Stimulated activated naive B cell treated with anti-CD40 and anti-IgM and Interleukin-4, amounts not matched to agents 10 μg/mL and 1 μg/mL and 100 μg/mL, for 72 hours (primary cell): ENCODE measurements around the gene ELOVL7.

Source experiments
- ATAC-seq, 2 donors: fragments of 150-1000 bp; cut with Tn5 transposase; replicated peaks; 2 replicates each; pipeline ENCODE4 v1.10.0; 2021; ENCODE audit warnings: moderate library complexity in 1 of 2
- DNase-seq: peaks from one replicate; pipeline ENCODE4 v3.0.0; 2021
- H3K27ac Mint-ChIP-seq: one replicate; pipeline ENCODE4 v1.8.0; 2022; ENCODE audit warnings: mild to moderate bottlenecking, mixed read lengths
- H3K27me3 Mint-ChIP-seq, 2 donors: one replicate each; pipeline ENCODE4 v1.8.0; 2022; ENCODE audit warnings: mixed read lengths in 2 of 2
- H3K36me3 Mint-ChIP-seq, 2 donors: one replicate each; pipeline ENCODE4 v1.8.0; 2022; ENCODE audit warnings: mixed read lengths in 2 of 2, mild to moderate bottlenecking in 1 of 2
- H3K4me1 Mint-ChIP-seq, 2 donors: one replicate each; pipeline ENCODE4 v1.8.0; 2022; ENCODE audit warnings: mixed read lengths in 2 of 2, mild to moderate bottlenecking in 1 of 2
- H3K4me3 Mint-ChIP-seq, 2 donors: one replicate each; pipeline ENCODE4 v1.8.0; 2022; ENCODE audit warnings: mild to moderate bottlenecking in 2 of 2, mixed read lengths in 2 of 2, moderate library complexity in 1 of 2
- H3K9me3 Mint-ChIP-seq, 2 donors: one replicate each; pipeline ENCODE4 v1.8.0; 2022; ENCODE audit warnings: mixed read lengths in 2 of 2, mild to moderate bottlenecking in 1 of 2

ELOVL7 gene

DNA sequence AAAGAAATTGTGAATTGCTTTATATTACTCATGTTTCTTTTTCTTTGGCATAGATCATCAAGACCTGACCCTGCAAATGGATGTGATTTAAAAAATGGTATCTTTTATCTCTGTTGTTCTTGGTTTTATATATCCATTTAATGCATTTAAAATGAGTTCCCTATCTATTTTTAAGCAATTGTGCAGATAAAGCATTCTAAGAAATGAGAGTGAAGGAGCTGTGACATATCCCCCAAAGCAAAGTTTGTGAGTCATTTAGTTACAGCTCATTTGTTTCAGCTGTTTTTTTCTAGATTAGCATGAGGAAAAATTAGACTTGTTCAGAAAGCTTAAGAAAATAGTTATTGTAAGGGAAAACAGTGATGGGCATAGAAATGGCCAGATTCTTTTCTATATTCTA is 7.6 kb upstream of the ELOVL7 start:
- no peak overlapping the region for H3K27ac Mint-ChIP-seq
- H3K4me1 Mint-ChIP-seq, result no peaks in the 10 kb centered on the region
- DNase-seq, result no peak
- H3K27me3 Mint-ChIP-seq, result peaks cover 2 to 5% of the 10 kb centered on the region in 2 donors
- ATAC-seq, result no peak
- no peaks in the 10 kb centered on the region for H3K9me3 Mint-ChIP-seq
- H3K4me3 Mint-ChIP-seq, result no peak overlapping the region
- no peaks in the 10 kb centered on the region for H3K36me3 Mint-ChIP-seq

DNA sequence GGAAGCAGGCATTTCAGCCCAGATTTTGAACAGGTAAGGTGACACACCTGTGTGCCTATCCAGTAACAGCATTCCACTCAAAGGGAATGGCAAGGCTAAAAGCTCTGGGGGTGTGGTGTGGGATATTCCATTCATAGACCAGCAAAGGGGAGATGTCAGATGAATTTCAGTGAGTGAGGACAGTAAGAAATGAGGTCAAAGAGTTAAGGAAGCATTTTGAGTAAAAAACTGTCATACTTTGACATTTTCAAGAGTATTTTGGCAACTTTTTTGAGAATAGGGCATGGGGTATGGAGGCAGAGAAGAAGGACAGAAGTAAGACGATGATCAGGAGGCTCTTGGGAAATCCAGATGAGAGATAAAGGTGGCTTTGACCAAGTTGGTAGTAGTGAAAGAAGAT is 2.2 kb upstream of the ELOVL7 start:
- Mint-ChIP-seq H3K9me3 (no peaks in the 10 kb centered on the region), H3K27ac (no peak overlapping the region), H3K4me3 (no peak overlapping the region), H3K27me3 (peaks cover 45 to 53% of the 10 kb centered on the region in 2 donors), H3K4me1 (peaks cover 13 to 17% of the 10 kb centered on the region in 2 donors), H3K36me3 (peaks cover 0 to 4% of the 10 kb centered on the region in 2 donors)
- DNase-seq, result no peak
- no peak for ATAC-seq

- peaks cover 0 to 4% of the 10 kb centered on the region in 2 donors for H3K36me3 Mint-ChIP-seq
- no peak for DNase-seq
- H3K4me3 Mint-ChIP-seq, result peak overlapping the region; percentile 83 to 98
- peaks cover 49 to 57% of the 10 kb centered on the region in 2 donors for H3K27me3 Mint-ChIP-seq
- peak overlapping the region; percentile 59 for H3K27ac Mint-ChIP-seq
- H3K4me1 Mint-ChIP-seq, result peaks cover 13 to 17% of the 10 kb centered on the region in 2 donors
- ATAC-seq, result peak; percentile 10 to 28
- no peaks in the 10 kb centered on the region for H3K9me3 Mint-ChIP-seq
These were observed 608 bp downstream of the ELOVL7 start for GRCh38 chr5:60843386-60843935.

DNA sequence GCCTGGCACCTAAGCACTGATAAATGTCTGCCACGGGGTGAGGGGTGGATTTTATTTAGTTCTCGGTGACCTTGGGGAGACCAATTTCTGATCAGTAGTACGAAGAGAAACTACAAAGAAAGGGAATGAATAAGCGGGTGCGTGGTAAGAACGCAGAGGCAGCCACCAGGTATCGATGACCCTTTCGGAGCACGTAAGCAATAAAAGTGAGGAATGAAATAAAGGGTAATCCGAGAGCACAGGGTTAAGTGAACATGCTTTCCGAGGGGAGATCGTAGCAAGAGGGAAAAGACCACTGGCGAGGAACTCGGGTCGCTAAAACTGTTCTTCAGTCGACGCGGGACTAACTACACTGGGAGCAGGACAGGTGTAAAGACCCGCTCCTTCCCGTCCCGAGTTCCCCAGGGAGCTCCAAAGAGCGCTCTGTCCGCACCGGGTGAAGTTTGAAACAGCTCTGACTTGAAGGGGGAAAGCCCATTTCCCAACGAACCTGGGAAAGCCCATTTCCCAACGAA is 1.1 kb downstream of the ELOVL7 start:
- ATAC-seq, result no peak
- H3K36me3 Mint-ChIP-seq, result peaks cover 0 to 4% of the 10 kb centered on the region in 2 donors
- H3K4me1 Mint-ChIP-seq, result peaks cover 13 to 17% of the 10 kb centered on the region in 2 donors
- H3K9me3 Mint-ChIP-seq, result no peaks in the 10 kb centered on the region
- peak overlapping the region; percentile 83 to 98 for H3K4me3 Mint-ChIP-seq
- H3K27ac Mint-ChIP-seq, result no peak overlapping the region
- no peak for DNase-seq
- H3K27me3 Mint-ChIP-seq, result peaks cover 49 to 57% of the 10 kb centered on the region in 2 donors

DNA sequence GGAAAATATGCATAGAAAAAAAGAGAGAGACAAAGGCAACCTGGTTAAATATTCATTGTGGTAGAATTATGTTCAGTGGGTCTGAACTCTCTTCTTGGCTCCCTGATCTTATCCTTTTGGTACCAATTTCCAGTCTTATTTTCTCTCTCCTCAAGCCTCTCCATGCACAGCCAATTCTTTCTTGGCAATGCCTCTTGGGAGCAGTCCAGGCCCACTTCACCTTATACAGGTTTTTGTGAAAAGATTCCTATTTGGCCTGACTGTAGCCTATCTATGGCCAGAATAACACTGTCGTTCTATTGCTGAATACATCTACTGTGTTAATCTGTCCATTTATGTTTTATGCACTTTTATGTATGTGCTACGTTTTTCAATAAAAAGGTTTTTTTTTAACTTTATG is 2.7 kb downstream of the ELOVL7 start:
- Mint-ChIP-seq H3K36me3 (peaks cover 0 to 4% of the 10 kb centered on the region in 2 donors), H3K4me1 (peaks cover 13 to 17% of the 10 kb centered on the region in 2 donors), H3K9me3 (no peaks in the 10 kb centered on the region), H3K4me3 (no peak overlapping the region), H3K27me3 (peaks cover 41 to 52% of the 10 kb centered on the region in 2 donors), H3K27ac (no peak overlapping the region)
- DNase-seq, result no peak
- ATAC-seq, result no peak

GRCh38 chr5:60836131-60836530 is 7.9 kb downstream of the ELOVL7 start:
- Mint-ChIP-seq H3K27ac (no peak overlapping the region), H3K27me3 (peaks cover 2 to 3% of the 10 kb centered on the region in 2 donors), H3K9me3 (no peaks in the 10 kb centered on the region), H3K4me1 (no peaks in the 10 kb centered on the region), H3K36me3 (no peaks in the 10 kb centered on the region), H3K4me3 (no peak overlapping the region)
- ATAC-seq, result no peak
- DNase-seq, result no peak

DNA sequence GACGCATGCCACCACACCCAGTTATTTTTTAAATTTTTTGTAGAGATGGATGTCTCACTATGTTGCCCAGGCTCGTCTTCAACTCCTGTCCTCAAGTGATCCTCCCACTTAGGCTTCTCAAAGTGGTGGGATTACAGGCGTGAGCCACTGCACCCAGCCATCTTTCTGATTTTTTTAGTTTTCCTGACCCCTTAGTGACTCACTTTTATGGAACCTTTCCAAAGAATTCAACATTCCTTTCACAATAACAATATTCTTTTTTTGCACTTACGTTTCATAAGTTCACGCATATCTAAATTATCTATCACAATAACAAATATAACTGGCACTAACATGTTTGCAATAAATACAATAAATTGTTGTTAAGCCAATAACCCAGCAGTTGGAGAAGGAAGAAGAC is 8.5 kb downstream of the ELOVL7 start:
- Mint-ChIP-seq H3K36me3 (no peaks in the 10 kb centered on the region), H3K4me1 (no peaks in the 10 kb centered on the region), H3K27me3 (no peaks in the 10 kb centered on the region), H3K9me3 (no peaks in the 10 kb centered on the region), H3K27ac (no peak overlapping the region), H3K4me3 (no peak overlapping the region)
- DNase-seq (no peak), ATAC-seq (no peak)

- H3K36me3 Mint-ChIP-seq, result no peaks in the 10 kb centered on the region
- H3K4me3 Mint-ChIP-seq, result no peak overlapping the region
- DNase-seq, result no peak
- no peak for ATAC-seq
- no peaks in the 10 kb centered on the region for H3K9me3 Mint-ChIP-seq
- no peak overlapping the region for H3K27ac Mint-ChIP-seq
- H3K4me1 Mint-ChIP-seq, result peaks cover 0 to 2% of the 10 kb centered on the region in 2 donors
- no peaks in the 10 kb centered on the region for H3K27me3 Mint-ChIP-seq
These were observed 10.5 kb downstream of the ELOVL7 start for GRCh38 chr5:60833520-60833919.

DNA sequence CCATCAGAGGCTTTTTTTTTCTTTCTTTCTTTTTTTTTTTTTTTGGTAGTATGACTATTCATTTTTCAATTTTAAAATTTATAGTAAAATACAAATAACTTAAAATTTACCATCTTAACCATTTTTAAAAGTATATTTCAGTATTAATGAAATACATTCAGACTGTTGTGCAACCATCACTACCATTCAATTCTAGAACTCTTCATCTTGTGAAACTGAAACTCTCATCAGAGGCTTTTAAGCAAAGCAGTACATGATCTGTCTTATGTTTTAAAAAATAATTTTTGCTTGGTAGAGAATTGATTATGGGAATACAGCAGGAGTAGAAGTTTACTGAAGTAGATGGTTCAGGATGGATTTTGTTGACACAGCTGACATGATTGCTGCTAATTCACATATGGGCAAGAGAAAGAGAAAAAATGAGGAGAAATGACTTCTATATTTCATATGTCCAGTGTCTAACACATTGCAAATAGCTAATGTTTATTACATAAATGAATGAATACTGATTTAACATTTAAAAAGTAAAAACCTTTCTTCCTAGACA is 13.4 kb downstream of the ELOVL7 start:
- Mint-ChIP-seq H3K36me3 (no peaks in the 10 kb centered on the region), H3K4me3 (no peak overlapping the region)
- no peak for ATAC-seq

DNA sequence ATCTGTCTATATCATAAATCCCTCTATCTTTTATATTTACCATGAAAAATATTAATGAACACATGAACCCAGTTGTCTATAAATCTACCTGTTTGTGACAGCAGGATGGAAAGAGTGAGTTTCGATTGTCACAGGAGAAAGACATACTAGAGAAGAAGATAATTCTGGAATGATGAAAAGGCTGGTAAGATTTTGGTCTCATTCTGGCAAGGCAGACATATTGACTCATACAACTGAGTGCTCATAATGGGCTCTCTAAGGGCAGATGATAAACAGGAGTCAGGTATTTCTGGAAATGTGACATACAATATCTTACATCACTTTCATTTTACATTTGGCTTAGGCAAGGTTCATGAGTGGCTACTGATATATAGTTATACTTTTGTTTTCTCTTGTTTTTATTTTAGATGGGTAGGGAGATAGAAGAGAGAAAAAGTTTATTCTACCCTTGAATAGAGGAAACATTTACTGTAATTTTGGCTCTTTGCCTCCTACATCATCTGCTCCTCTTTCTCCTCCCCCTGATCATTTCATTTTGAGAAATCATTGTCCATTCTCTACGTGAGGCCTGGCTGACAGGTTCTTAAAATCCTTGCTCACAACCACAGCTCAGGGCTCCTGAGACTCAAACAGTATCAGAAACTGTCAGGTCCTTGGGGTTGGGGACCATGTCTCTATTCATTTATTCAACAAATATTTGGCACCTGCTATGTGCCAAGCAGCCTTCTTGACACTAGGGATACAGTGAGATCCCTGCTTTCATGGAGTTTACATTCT is 14.4 kb downstream of the ELOVL7 start:
- no peak for DNase-seq
- no peak for ATAC-seq
- no peak overlapping the region for H3K27ac Mint-ChIP-seq
- H3K27me3 Mint-ChIP-seq, result no peaks in the 10 kb centered on the region
- no peaks in the 10 kb centered on the region for H3K36me3 Mint-ChIP-seq
- peaks cover 10 to 13% of the 10 kb centered on the region in 2 donors for H3K4me1 Mint-ChIP-seq
- H3K4me3 Mint-ChIP-seq, result no peak overlapping the region
- H3K9me3 Mint-ChIP-seq, result no peaks in the 10 kb centered on the region

More for the DNA sequence above, 13.4 kb downstream of the ELOVL7 start:
- DNase-seq, result no peak
- H3K4me1 Mint-ChIP-seq, result peaks cover 10 to 13% of the 10 kb centered on the region in 2 donors
- H3K27ac Mint-ChIP-seq, result no peak overlapping the region
- no peaks in the 10 kb centered on the region for H3K27me3 Mint-ChIP-seq
- H3K9me3 Mint-ChIP-seq, result no peaks in the 10 kb centered on the region

- Mint-ChIP-seq H3K27me3 (no peaks in the 10 kb centered on the region), H3K36me3 (no peaks in the 10 kb centered on the region), H3K4me1 (peaks cover 10 to 13% of the 10 kb centered on the region in 2 donors), H3K27ac (no peak overlapping the region), H3K9me3 (no peaks in the 10 kb centered on the region), H3K4me3 (no peak overlapping the region)
- no peak for ATAC-seq
- DNase-seq, result no peak
These were observed 16.9 kb downstream of the ELOVL7 start for GRCh38 chr5:60827201-60827600.

DNA sequence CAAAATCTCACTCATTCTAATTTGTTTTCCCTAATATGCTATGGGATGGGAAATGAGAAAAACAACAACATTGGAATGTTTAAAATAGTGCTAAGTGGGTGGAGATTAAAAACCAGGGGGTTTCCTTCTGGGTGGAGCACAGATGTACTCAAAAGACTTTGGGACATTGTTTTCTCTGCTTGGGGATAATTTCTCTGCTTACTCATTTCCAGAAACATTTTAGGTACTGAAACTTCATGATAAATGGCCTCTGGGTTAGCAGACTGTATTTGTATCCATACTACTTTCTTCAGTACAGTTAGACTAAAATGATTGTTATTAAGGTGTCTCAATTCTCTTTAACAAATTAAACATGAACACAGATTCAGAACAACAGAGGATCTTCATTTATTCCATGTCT is 17.4 kb downstream of the ELOVL7 start:
- no peaks in the 10 kb centered on the region for H3K27me3 Mint-ChIP-seq
- H3K27ac Mint-ChIP-seq, result peak overlapping the region; percentile 25
- no peaks in the 10 kb centered on the region for H3K36me3 Mint-ChIP-seq
- peaks cover 10 to 13% of the 10 kb centered on the region in 2 donors for H3K4me1 Mint-ChIP-seq
- DNase-seq (no peak), ATAC-seq (peak; percentile 90 to 91)
- peak overlapping the region in 1 of 2 donors; percentile 14 for H3K4me3 Mint-ChIP-seq
- no peaks in the 10 kb centered on the region for H3K9me3 Mint-ChIP-seq

DNA sequence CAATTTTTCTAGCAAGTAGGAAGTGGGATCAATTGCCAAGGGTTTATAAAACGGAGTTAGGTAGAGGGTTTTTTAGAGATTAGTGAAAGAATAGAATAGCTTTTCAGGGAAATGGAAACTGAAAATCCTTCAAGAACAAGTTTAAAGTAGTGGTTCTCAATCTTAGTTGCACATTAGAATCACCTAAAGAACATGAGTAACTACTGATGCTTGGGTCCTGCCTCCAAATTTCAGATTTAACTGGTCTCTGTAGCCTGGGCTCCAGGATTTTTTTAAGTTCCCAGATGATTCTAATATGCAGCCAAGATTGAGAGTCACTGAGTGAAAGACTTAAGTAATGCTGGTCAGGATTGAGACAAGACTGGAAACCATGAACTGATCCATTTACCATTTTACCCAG is 20.5 kb downstream of the ELOVL7 start:
- Mint-ChIP-seq H3K27me3 (no peaks in the 10 kb centered on the region), H3K36me3 (no peaks in the 10 kb centered on the region), H3K4me3 (no peak overlapping the region), H3K27ac (no peak overlapping the region), H3K4me1 (peaks cover 8 to 13% of the 10 kb centered on the region in 2 donors), H3K9me3 (no peaks in the 10 kb centered on the region)
- ATAC-seq, result no peak
- DNase-seq, result no peak

GRCh38 chr5:60822285-60822556 is 21.8 kb downstream of the ELOVL7 start:
- Mint-ChIP-seq H3K4me3 (no peak overlapping the region), H3K9me3 (no peaks in the 10 kb centered on the region), H3K27me3 (no peaks in the 10 kb centered on the region), H3K36me3 (no peaks in the 10 kb centered on the region), H3K27ac (no peak overlapping the region), H3K4me1 (peaks cover 4 to 7% of the 10 kb centered on the region in 2 donors)
- DNase-seq (no peak), ATAC-seq (peak; percentile 69 to 71)
